HG03442 (cell line): Measurements from ENCODE around the gene CLTA.

ENCODE experiments used
- ATAC-seq: cut with Tn5 transposase; IDR thresholded peaks from one replicate; pipeline ENCODE4 v1.9.1; 2021; ENCODE audit warnings: mild to moderate bottlenecking, moderate library complexity; ENCODE audit not compliant: unreplicated experiment

CLTA gene

DNA sequence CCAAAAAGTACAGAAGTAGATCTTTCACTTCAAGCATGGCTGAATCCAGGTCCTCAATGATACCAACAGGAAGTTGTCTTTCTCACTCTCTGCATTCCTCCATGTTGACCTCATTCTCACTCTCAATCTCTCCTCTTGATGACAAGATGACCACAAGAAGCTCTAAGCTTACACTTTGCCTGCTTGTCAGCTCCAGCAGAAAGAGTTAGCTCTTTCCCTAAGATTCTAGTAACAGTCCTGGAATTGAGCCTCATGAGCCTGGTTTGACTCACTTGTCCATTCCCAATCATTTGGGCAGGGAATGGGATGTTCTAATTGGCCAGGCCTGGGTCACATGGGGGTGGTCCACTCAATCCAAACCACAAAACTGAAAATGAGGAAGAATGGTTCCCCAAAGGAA is 3.3 kb upstream of the CLTA start:
- no peak for ATAC-seq

DNA sequence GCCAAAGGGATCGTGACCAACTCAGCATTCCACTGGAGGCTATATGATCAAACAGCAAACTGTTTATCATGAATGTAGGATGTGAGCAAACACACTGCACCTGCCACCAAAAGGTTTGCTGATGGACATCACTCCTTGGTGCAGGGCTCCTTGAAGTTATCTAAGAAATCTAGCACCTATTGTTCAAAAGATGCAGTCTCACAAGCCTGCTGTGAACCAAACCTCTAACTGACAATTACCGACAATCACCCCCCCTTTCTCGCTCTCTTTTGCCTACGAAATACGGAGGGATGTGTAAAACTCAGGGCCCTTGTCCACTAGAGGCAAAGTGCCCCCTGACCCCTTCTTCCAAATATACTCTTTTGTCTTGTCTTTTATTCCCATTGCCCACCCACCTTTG is 2.5 kb upstream of the CLTA start:
- no peak for ATAC-seq

DNA sequence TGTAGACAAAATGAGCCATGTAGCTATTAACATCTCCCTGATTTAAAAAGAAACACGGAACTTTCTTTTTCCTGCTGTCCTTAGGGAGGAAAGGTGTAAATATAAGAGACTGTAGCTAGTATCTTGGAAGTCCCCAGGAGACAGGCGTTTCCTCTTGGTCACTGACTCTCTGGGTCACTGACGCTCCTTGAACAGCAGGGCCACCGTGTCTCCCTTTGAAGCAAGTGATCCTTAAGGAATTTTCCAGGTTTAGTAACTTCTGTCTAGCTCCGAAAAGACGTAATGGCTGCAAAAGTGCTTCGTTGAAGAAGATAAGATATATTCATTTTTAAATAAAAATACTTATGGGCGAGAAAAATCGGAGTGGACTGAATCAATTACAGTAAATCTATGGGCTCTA is 745 bp upstream of the CLTA start:
- no peak for ATAC-seq

DNA sequence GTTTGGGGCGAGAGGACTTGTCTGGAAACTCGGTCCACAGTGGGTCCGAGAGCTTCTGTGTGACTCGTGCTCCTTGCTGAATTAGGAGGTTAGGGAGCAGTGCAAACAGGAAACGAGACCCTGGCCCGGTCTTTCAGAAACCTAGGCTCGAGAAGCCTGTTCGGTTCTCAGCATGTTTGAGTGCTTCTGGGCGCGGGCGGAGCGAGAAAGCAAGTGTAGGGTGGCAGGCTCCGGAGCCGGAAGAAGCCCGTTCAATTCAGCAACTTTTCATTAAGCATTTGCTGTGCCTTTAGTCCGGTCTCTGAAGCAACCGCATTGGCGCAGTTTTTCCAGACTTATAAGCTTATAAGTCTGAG is 547 bp downstream of the CLTA start:
- ATAC-seq, result peak; percentile 1

DNA sequence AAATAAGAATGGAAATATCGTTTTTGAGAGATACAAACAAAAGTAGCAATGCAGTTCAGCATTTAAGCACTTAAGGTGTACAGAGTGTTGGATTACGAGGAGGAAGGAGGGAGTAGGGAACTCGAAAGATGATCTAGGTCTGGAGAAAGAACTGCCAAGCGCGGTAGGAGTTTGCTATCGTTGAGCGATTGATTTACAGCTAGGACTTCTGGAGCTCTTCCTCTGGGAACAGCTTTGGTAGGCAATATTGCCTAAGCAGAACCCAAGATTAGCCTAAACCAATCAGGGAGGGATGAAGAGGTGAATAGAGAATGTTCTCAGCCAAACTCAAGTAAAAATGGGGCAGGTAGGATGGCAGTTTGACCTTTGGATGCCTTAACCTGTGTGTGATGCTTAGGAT is 965 bp downstream of the CLTA start:
- no peak for ATAC-seq

DNA sequence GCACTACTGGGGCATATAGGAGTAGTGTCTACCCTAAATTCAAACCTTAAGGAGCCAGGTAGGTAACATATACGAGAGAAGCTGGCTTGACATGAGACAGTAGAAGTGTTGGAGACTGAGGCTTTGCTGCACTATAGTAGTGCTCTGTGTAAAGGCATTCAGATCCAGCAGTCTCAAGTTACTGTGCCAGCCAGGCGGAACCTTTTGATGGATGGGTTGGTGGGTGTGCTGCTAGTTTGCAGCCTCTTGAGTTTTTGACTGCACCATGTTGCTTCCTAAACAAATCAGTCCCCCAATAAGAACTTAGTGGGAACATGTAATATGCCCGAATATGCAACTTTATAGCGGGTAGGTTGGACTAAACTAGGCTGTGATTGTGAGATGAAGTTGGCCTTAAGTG is 1.5 kb downstream of the CLTA start:
- no peak for ATAC-seq

DNA sequence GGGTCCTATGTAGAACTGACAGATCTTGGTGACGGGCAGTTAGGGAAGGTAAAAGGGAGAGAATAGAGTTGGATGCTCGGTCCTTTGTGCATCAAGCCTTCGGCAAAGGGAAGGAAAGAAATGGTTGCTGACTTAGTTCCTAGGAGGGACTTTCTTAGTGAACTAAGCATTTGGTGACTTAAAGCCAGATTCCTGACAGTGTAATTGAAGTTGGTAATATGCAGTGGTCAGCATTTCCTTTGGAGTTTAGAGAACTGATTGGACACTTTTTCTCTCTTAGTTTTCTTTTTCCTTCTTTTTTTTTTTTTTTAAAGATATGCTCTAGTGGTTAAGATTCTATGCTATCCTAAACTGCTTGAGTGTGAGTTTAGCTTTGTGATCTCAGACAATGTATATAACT is 2.3 kb downstream of the CLTA start:
- no peak for ATAC-seq

DNA sequence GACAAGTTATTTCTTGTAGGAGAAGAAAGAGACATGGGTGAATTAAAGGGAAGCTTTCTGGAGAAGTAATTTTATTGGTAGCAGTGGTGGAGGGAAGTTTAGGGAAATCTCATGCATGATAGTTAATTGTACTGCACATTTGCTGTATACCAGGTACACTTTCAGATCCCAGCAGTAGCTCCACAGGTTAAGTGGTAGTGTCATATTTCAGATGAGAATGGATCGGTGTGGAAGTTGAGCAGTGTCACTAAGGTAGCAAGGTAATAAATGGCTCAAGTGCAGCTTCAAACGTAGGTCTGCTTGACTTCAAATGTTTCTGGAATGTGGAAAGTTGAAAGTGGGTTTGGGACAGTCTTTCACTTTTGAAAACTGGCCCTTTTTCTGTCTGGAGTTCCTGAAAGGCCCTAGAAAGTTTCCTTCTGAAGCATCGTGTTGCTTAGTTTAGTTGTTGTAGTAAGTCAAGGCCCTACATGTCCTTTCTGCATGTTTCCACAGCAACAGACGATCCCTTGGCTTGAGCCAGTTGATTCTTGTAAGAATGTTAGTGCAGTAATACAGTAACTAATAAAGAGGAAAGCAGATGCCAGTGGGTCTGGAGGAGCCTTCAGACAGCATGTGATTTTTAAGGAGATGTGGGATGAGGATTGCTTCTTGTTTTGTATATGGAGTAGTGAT is 3.7 kb downstream of the CLTA start:
- ATAC-seq, result no peak

DNA sequence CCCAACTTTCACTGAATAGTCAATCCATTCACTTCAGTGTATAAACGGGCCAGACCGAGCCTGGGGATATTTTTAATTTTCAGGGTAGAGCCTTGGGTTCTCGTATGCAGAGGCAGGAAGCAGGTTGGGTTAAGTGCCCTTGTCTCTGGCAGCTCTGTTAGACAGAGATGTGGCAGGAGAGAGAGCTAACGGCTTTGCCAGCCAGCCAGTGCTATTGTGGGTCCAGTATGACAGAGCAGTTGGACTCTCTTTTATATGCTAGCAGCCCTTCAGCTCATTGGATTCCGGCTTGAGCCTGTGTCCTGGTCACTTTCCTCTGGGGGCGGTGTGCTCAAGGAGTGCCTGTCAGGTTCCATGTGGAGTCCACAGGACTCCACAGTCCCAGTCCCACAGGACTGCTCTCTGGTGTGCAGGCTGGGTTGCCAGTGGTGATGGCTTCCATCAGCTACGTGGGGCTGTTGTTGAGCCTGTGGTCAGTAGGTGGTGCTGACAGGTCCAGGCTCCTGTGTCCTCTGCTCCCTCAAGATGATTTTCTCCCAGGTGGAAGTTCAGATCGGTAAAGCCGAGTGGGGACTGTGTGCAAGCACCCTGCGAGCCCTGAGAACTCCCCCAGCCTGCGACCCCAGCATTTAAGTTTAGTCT is 14.3 kb downstream of the CLTA start:
- ATAC-seq, result no peak

DNA sequence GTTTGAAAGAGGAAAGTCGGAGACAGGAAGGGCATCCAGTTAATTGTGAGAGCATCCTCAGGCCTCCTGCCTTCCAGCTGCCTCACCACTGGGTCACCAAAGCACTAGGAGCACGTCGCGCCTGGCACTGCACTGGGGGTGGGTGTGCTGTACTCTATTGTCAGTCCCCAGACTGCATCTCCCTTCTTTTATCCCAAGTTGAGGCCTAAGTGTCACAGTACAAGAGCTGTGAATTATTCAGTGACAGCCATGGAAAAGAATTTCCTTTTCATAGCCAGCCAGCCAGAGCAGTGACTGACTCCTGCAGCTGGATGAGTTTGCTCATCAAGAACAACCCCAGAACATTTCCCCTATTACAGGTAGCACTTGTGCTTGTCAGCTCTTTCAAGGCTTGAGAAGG is 16.3 kb downstream of the CLTA start:
- no peak for ATAC-seq

DNA sequence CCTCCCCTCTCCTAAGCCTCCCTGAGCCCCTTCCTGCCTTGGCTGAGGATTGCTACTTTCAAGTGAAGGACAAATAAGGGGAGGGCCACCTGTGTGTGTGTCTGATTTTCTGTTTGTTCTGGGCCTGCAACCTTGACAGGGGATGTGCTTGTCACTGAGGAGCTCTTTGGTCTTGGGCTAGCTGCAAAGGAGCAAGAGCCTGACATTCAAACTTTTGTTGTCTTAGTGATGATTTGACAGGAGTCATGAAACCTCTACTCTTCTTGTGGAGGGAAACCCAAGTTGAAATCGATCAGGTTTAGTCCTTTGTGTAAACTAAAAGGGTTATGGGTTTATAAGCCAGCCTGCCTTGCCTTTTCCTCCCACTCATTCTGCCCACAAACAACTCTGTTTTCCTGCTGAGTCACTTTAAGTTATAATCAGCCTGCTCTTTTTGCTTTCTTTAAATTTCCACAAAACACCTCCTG is 16.9 kb downstream of the CLTA start:
- ATAC-seq, result no peak

DNA sequence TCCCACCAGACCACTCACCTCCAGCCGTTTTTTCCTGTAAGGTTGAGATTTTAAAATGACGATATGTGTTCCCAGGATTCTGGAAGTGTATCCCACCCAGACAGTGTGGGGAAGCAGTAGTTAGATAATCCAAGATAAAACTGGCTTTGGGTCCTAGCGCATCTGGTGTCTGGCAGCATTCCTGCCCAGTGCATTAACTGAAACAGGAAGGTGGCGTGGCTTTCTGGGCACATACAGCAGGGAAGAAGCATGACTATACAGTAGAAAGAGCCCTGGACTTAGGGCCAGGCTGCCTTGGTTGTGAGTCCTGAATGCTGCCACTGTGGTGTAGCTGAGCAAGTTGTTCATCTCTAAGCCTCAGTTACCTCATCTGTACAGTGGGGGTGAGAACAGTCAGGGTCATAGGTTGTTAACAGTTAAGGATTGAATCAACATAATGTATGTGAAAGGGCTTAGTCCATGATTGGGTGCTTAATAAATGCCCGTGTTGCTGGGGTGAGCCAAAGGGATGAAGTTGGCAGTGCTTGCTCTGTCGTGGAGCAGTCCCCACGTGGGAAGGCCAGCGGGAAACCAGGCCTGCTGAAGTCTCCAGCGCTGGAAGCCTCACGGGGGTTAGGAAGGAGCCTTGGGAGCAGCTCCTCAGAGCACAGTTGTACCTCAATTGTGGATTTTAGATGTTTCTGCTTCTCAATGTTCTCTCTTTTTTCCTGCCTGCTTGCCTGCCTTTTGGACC is 18.0 kb downstream of the CLTA start:
- no peak for ATAC-seq

DNA sequence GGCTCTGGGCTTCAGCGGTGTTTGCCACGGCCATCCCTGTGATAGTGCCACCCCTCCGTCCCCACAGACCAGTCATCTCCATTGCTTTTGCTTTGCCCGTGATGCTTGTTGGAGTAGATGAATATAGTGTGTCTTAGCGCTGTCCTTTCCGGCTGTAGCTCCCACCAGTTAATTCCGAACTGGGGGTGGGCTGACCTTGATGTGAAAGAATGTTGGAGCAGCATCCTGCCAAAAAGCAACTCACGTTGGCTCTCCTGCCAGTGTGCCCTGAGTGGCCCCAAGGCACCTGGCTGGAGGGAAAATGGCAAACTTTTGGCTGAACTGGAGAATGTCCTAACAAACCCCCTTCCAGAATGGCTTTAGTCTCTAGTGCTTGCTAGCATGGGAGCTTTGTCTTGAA is 20.0 kb downstream of the CLTA start:
- no peak for ATAC-seq

DNA sequence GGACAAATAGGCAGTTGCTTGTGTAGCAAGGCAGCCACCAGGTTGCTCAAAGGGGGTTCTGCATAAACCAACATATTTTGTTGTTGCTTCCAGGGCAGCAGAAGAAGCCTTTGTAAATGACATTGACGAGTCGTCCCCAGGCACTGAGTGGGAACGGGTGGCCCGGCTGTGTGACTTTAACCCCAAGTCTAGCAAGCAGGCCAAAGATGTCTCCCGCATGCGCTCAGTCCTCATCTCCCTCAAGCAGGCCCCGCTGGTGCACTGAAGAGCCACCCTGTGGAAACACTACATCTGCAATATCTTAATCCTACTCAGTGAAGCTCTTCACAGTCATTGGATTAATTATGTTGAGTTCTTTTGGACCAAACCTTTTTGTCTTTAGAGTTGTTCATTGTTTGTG is 20.8 kb downstream of the CLTA start:
- ATAC-seq, result no peak

DNA sequence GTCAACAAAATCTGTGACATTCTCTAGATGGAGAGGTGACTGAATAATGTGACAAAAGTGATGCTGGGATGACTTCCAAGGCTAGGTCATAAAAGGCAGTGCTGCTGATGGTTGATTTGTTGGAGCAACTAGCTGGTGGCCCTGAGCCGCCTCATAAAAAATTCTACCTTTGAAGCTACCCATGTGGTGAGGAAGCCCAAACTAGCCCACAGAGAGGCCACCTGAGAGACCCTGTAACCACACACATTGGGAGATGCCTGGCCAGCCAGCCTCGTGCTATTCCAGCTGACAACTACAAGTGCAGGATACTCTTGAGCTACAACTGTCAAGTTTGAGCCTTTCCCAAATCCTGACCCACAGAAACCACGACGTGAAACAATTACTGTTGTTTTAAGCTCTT is 22.7 kb downstream of the CLTA start:
- no peak for ATAC-seq

DNA sequence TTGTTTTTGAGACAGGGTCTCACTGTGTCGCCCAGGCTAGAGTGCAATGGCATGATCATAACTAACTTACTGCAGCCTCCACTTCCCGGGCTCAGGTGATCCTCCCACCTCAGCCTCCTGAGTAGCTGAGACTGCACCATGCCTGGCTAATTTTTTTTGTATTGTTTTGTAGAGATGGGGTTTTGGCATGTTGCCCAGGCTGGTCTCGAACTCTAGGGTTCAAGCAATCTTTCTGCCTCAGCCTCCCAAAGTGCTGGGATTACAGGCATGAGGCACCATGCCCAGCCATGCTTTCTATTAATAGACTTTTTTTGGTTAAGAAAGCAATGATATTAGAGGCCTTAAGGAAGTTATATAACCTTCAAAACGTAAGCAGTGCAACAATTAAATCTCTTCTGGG is 23.3 kb downstream of the CLTA start:
- ATAC-seq, result no peak

DNA sequence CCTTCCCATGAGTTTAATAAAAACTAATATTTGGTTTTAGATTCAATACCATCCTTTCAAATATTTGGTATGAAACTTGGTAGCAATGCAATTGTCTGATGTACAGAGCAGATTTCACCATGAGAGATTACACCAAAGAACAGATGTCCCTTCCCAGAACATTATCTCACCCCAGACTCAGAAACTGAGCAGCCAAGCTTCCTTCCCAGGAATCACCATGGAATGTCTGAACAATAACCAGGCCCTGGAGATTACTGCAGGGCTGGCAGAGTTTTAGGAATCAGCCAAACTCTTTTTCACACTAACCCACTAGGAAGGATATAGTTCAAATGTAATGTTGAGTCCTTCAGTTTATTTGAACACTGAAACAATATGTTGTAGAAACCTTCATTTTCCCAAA is 23.9 kb downstream of the CLTA start:
- ATAC-seq, result no peak

DNA sequence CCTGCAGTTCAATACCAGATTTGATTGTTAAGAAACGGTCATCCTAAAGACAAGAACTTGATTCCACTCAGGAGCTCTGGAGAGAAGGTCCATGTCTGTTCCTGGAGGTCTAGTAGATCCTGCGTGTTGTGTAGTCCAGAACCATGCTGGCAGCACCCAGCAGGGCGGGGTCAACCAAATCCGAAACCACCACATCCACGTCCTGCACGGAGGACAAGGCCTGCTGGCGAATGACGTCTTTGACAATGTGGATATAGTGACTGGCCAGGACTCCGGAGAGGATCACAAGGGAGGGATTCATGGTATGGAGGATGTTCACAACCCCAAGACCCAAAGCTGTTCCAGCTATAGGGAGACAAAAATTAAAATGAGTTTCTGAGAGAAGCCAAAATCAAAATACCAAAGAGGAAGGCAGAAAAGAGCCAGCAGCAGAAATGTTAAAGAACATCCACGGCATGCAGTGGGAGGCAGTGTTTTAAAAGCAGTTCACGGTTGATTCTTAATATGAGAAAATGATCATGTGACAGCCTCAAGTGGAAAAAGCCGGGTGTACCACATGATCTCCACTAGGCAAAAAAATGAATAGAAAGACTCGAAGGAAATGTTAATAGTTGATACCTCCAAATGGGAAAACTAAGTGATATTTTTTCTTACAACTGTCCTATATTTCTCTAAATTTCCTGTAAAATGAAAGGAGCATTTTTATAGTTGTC is 26.7 kb downstream of the CLTA start:
- ATAC-seq, result no peak

DNA sequence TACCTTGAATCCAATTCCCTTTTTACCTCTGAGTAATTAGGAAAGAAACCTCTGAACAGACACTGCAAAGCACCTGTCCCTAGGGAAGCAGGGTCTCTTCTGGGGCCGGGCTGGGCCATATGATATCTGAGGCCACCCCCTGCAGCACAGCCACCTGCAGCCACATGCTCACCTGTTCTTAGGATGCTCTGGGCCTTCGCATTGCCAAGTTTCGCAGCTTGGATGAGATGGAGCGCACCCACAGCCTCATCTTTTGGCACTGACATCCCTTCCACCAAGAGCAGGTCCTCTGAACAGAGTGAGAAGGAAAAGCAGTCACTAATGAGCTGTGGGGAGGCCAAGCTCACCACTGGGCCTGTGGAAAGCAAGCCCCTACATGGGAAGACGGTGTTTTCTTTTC is 27.3 kb downstream of the CLTA start:
- no peak for ATAC-seq

DNA sequence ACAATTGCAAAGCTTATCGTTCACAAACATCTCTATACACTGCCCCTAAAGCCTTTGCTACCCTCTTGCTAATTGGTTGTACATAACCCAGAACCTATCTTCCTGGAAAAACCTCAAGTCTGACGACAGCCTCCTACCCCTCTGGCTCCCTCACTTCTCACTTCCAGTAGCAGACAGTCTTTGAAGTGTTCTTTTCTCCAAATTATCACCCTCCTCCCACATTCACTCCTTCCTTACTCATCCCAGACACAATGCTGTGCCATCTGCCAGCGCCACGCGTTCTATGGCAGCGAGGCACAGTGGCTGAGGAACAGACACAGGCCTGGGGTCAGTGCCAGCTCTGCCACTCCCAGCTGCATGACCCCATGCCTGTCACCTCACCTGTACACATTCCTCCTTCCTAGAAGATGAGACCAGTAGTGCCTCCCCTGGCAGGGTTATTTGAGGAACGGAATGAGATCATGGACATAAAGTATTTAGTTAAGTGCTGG is 27.7 kb downstream of the CLTA start:
- no peak for ATAC-seq

DNA sequence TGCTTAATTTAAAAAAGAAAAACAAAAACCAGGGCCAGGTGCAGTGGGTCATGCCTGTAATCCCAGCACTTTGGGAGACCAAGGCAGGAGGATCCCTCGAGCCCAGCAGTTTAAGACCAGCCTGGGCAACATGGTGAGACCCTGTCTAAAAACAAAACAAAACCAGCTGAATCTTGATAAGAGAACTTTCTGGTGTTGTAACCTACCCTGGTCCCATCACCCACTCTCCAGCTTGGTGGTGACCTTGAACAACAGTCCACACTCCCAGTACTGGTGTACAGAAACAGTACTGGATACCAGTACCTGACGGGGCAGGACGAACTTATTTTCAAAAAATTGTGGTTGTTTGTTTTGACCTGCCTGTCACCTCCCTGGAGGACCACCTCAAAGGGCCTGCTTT is 30.9 kb downstream of the CLTA start:
- ATAC-seq, result no peak

DNA sequence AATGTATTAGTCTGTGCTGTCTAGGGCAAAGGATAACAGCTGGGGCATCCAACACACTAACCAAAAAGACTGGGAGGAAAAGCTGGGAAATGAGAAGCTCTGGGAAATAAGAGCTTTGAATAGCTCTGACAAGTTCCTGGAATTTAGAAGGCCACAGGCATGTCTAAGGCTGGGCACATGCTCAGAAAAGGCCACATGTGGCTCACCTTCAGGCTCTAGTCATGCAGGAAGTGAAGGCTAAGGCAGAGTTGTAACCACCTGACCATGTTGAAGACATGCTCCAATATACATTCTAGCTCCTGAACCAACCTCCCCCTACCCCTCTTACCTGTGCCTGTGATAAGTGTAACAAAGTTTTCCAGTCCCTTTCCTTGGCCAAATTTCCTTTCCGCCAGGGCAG is 31.7 kb downstream of the CLTA start:
- ATAC-seq, result no peak
